Fibroblast of pulmonary artery (primary cell): ENCODE data around the gene STX7.
"Not testable (repeated sequence)": the region's sequence is repeated elsewhere in the genome, so short reads cannot be mapped to it uniquely, and the experiment has no call there.

Experiments
- DNase-seq: peaks from one replicate; pipeline ENCODE4 v3.0.0-alpha.2; 2010; ENCODE audit warnings: low read depth
- H3K4me3 ChIP-seq: replicated peaks from 2 replicates; pipeline ENCODE4 v1.5.1; 2011; ENCODE audit warnings: low read depth, mild to moderate bottlenecking, control low read depth, low read length, moderate library complexity
- TF ChIP-seq, protein P1 (sequence below): IDR thresholded peaks from 2 replicates; pipeline ENCODE4 v1.5.1; 2011; ENCODE audit warnings: mild to moderate bottlenecking, control low read depth, low read length, inconsistent platforms; ENCODE audit errors: missing control alignments

The STX7 gene

DNA sequence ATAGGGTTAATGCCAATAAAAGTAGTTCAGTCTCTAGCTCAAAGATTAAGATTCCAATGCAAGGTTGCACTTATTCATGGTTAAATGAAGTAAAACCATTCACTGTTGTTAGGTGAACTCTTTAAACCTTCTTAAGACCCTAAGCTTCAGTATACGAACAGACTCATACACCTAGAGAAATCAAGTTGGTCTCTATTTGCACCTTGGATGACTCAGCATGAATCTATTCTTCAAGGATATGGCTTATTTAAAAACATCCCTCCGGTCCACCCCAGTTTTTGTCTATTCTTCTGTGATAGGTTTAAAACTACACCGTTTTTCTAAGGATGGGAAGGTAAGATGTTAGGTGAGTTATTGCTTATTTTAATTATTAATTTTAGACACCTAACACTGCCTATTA, 24.2 kb upstream of the STX7 start:
- DNase-seq, result no peak
- no peak overlapping the region for H3K4me3 ChIP-seq

GRCh38 chr6:132534546-132534945, 21.6 kb upstream of the STX7 start:
- not testable (repeated sequence) for DNase-seq, H3K4me3 ChIP-seq

More for the DNA sequence above, 24.2 kb upstream of the STX7 start:
- TF ChIP-seq, protein P1, sequence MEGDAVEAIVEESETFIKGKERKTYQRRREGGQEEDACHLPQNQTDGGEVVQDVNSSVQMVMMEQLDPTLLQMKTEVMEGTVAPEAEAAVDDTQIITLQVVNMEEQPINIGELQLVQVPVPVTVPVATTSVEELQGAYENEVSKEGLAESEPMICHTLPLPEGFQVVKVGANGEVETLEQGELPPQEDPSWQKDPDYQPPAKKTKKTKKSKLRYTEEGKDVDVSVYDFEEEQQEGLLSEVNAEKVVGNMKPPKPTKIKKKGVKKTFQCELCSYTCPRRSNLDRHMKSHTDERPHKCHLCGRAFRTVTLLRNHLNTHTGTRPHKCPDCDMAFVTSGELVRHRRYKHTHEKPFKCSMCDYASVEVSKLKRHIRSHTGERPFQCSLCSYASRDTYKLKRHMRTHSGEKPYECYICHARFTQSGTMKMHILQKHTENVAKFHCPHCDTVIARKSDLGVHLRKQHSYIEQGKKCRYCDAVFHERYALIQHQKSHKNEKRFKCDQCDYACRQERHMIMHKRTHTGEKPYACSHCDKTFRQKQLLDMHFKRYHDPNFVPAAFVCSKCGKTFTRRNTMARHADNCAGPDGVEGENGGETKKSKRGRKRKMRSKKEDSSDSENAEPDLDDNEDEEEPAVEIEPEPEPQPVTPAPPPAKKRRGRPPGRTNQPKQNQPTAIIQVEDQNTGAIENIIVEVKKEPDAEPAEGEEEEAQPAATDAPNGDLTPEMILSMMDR, result no peak

GRCh38 chr6:132530293-132530974, 17.5 kb upstream of the STX7 start:
- no peak overlapping the region for H3K4me3 ChIP-seq
- peak; percentile 78 for DNase-seq
- TF ChIP-seq, protein P1, result peak; percentile 68

DNA sequence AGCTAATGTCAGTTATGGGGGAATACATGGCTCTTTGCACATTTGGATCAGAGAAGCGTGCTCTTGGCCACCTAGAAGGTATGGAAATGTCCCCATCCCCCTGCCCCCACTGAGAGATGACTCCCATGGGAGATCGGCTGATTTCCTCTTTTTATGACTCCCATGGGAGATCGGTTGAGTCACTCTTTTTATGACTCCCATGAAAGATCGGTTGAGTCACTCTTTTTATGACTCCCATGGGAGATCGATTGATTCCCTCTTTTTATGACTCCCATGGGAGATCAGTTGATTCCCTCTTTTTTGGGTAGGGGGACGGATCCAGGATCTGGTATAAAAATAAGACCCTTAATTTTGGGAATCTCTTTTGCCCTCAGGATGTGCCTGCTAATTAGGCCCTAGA, 14.9 kb upstream of the STX7 start:
- H3K4me3 ChIP-seq, result no peak overlapping the region
- TF ChIP-seq, protein P1, result no peak
- no peak for DNase-seq

DNA sequence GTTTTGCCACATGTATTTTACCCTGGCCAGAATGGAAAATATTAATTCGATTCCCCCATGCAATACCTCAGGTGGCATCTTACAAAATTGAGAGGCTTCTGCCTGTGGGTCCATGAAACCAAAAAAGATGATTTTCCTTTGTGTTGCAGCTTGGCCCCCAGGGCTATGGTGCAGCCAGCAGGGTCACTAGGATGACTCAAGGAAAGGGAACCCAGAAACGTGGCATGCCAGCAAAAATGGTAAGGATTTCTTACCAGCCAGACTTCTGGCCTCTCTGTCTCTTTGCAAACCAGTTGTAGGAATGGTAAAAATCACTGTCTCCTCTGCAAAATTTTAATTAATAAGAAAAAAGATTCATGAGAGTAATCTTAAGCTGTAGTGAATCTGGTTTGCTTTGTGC, 13.5 kb upstream of the STX7 start:
- DNase-seq, result no peak
- TF ChIP-seq, protein P1, result no peak
- no peak overlapping the region for H3K4me3 ChIP-seq

GRCh38 chr6:132525866-132526265, 12.9 kb upstream of the STX7 start:
- TF ChIP-seq, protein P1, result no peak
- DNase-seq, result no peak
- H3K4me3 ChIP-seq, result no peak overlapping the region

- H3K4me3 ChIP-seq, result no peak overlapping the region
- TF ChIP-seq, protein P1, result no peak
- DNase-seq, result no peak
Observed at GRCh38 chr6:132524646-132525045, 11.7 kb upstream of the STX7 start.
